NK-92 (cell line): ENCODE measurements around the gene CMTM3.
"Not testable (repeated sequence)": the region's sequence is repeated elsewhere in the genome, so short reads cannot be mapped to it uniquely, and the experiment has no call there.

Experiments used
- DNase-seq: peaks from one replicate; lab custom pipeline; 2025; ENCODE audit not compliant: unreplicated experiment; lab: John Stamatoyannopoulos, UW

The CMTM3 gene, protein sequence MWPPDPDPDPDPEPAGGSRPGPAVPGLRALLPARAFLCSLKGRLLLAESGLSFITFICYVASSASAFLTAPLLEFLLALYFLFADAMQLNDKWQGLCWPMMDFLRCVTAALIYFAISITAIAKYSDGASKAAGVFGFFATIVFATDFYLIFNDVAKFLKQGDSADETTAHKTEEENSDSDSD

DNA sequence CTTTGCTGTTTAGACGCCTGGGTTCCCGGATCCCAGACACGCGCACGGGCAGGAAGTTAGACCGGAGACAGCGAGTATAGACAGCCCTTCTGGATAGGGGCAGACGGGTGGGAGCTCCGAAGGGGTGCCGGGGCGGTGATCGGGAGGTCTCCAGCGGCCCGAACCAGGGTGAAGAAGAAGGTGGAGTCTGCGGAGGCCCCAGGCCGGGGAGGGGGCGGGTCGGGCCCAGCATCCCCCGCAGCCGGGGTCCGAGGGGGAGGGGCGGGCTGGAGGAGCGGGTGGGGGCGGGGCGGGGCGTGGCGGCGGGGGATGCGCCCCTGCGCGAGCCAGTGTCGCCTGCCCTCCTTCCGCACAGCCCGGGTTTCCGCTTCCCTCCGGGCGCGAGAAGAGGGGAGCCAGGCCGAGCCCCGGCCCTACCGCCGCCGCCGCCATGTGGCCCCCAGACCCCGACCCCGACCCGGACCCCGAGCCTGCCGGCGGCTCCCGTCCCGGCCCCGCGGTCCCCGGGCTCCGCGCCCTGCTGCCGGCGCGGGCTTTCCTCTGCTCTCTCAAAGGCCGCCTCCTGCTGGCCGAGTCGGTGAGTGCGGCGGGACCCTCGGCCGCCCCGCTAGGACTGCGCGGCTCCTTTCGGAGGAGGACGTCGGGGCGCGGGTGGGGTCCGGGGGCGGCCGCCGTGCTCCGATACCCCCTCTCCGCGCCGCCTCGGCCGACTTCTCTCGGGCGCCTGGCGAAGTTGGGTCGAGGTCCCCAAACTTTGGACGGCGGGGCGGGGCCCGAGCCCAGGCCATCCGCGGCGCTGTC, at the start of gene CMTM3:
CMTM3 (plus strand) TSS at position 329 of the 801 bp plus-strand sequence; CDS start at position 431, 102 bp downstream.
- DNase-seq: no peak

DNA sequence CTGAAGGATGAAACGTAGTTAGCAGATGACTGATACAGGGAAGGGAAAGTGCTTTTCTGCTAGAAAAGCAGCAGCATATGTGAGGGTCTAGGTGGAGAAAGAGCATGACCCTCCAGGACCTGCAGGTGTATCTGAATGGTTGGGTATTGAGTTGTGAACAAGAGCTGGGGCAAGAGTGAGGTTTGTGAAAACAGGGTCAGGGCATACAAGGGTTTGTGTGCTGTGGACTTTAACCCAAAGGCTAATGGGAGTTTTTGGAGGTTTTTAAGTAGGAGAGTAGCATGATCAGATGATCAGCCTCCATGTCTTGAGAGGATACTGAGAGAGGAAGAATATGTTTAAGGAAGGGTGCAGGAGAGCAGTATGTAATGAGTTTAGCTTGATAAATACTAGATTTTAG, 44.4 kb upstream of the CMTM3 start:
- no peak for DNase-seq

DNA sequence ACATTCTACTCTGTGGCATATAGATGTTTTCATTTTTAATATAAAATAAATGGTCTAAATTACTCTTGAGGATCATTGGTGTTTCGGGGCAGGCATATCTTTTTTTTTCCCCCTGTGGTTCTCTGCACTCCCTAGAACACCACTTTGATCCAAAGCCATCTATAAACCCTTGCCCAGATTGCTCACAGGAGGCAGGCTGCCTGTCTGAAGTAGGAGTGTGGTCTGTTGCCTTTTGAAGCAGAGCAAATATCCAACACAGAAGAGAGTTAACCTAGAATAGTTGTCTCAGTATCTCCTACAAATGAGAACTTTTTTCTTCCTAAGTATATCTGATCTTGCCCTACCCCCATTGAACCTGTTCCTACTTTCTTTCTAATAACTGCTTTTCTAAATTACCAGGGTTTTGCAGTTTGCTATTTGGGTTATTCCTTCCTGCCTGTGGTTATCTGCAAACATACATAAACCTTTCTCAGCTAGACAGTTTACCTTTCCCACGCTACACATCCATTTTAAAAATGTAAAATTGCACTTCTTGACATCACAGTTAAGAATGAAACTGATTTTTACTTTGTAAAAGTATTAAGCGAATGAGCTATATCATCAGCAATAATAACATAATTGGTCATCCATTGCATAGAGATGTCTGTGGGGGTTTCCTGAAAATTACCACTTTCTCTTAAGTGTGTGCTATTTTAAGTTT, 43.0 kb upstream of the CMTM3 start:
- DNase-seq: no peak

DNA sequence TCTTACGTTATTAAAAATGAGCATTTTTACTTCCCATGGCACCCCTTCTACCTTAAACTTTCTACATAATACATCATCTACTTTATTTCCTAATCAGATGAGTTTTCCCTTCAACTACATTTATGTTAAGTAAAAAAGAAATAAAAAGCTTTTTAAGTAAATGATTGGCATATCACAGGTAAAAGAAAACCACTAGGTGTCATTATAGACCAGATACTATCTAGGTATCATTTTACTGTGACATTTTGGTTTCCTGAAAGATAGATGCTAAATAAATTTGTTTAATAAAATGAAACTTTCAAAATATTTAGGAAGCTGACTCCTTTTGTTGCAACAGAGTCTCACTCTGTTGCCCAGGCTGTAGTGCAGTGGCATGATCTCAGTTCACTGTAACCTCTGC, 42.1 kb upstream of the CMTM3 start:
- no peak for DNase-seq

DNA sequence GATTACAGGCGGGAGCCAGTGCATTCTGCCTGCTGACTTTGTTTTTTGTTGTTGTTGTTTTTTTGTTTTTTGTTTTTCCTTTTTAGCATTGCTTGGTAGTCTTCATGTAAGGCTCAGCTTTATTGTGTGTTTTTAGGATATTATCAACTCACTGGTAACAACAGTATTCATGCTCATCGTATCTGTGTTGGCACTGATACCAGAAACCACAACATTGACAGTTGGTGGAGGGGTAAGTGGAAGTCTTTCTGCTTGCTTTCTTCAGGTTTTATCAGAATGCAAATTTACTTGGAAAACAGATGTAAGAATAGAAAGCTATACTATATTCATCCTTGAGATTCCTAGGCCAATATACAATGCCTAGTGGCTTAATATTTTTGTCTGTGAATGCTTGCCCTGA, 41.5 kb upstream of the CMTM3 start:
- DNase-seq: no peak

DNA sequence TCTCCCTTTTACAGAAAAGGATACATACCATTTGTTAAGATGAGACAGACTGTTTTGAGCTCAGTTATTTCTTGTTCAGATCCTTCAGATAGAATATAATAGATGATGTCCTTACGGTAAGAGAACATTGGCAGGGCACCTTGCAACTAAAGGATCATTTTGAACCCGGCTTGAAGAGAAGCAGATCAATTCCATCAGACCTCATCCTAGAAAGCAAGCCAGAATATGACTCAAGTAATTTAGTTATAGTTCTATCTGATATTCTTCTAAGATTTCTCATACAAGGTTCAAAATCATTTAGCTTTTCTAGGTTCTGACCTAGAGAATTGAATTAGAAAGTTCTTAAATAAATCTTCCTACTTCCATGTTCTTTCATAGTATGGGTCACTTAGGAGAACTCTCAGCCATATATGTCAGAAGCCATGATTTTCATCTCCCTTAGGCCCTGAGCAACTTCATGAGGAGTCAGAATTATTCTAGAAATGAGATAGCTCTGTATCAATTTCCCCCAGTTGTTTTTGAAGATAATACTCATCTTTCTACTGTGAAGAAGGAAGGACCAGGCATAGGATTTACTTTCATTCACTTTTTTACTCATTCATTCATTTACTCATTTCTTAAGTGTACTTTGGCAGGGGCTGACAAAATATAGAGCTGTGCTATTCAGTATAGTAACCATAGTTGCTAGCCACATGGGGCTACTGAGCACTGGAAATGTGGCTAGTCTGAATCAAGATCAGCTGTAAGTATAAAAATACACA, 40.8 kb upstream of the CMTM3 start:
- DNase-seq: no peak

DNA sequence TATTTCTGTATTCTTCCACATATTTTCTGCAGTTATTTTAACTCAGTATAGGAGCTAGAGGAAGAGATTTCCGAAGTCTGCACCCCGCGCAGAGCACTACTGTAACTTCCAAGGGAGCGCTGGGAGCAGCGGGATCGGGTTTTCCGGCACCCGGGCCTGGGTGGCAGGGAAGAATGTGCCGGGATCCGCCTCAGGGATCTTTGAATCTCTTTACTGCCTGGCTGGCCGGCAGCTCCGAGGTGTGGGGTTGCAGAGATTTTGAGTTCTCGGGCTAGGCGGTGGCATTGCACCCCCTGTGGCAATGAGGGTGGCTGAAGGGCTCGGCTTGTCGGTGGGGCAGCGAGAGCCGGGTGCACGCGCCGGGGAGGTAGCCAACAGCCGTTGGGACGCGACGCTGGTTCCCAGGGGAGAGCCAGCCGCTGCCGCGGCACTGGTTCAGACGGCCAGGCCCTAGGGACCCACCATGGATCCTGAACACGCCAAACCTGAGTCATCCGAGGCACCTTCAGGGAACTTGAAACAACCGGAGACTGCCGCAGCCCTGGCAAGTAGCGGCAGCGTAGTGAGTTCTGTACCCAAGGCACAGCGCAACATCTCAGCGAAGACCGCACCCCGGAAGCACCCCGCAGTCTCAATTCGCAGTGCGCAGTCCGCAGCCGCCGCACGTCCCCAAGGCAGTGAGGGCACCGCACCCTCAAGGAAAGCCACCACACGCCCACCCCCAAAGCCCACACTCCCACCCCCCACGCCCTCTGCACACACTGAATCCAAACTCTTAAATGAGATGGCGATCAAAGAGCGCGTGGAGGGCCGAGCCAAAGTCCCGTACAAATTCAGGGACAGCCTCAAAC, 38.2 kb upstream of the CMTM3 start, which contains the start of gene CMTM1:
CMTM1 (plus strand) TSS at position 389 of the 851 bp plus-strand sequence; CDS start at position 464, 75 bp downstream.
- DNase-seq: no peak

DNA sequence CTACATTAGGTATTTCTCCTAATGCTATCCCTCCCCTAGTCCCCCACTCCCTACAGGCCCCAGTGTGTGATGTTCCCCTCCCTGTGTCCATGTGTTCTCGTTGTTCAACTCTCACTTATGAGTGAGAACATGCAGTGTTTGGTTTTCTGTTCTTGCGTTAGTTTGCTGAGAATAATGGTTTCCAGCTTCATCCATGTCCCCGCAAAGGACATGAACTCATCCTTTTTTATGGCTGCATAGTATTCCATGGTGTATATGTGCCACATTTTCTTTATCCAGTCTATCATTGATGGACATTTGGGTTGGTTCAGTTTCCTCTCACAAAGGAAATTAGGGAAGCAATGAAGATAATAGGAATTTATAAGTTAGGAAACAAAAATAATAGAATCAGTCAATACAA, 37.2 kb upstream of the CMTM3 start:
- DNase-seq: not testable (repeated sequence)

DNA sequence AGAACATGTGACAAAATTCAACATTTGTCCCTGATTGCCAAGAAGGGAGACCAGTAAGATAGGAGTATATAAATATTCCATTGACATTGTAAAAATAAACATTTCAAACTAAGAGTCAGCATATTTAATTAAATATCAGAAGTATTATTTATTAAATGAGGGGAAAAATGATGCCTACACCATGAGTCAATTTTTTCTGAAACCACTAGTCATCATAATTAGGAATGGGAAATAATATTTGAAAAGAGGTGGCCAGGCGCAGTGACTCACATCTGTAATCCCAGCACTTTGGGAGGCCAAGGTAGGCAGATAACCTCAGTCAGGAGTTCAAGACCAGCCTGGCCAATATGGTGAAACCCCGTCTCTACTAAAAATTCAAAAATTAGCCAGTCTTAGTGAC, 36.1 kb upstream of the CMTM3 start:
- DNase-seq: no peak

DNA sequence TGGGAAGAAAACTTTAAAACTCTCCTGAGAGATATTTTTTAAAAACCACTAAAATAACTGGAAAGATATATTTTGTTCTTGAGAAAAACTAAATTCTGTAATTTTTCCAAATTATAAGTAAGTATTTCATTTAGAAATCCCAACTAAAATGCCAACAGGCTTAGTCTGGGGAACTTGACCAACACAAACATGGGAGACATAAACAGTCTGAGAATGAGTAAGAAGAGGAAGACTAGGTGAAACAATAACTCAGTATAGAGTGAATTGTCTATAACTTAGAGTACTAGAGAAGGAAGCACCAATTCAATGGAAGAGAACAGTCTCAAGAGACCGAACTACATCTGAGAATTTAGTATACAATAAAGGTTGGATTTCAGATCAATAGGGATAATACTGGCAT, 35.4 kb upstream of the CMTM3 start:
- no peak for DNase-seq

DNA sequence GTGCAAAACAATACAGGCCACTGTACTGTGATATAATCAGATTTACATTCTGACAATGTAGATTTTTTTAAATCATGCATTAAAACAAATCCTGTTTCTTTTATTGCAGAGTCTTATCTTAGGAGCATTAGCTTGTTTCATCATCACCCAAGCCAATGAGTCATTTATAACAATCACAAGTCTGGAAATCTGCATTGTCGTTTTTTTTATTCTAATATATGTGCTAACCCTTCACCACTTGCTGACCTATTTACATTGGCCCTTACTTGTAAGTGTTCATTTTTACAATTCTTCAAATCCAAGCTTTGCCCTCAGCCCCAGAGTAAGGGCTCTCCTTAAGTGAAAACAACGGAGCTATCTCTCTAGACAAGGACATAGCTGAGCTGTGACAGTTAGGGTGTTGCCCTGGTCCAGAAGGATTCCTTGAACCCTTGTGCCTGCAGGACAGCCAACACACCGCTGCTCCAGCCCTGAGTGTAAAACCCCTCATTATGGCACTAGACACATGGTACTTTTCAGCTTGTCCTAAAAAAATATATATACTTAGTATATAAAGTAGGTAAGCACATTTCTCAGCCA, 34.6 kb upstream of the CMTM3 start:
- no peak for DNase-seq

DNA sequence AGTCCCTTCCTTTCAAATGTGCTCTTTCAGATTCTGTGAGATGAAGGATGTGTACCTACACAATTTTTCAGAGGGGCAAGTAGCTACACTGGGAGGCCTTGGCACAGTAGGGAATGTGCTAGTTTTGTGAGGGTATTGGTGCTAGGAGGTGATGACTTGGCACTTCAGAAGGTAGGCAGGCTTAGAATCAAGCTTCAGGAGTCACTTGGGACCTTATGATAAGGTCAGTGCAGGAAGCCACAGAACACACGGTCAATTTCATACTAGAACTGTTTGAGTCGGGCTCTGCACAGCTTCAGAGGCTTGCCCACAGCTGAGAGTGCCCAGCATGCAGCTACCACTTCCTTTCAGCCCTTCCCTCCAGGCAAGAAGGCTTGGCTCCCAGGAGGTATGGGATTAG, 32.1 kb upstream of the CMTM3 start:
- DNase-seq: no peak

DNA sequence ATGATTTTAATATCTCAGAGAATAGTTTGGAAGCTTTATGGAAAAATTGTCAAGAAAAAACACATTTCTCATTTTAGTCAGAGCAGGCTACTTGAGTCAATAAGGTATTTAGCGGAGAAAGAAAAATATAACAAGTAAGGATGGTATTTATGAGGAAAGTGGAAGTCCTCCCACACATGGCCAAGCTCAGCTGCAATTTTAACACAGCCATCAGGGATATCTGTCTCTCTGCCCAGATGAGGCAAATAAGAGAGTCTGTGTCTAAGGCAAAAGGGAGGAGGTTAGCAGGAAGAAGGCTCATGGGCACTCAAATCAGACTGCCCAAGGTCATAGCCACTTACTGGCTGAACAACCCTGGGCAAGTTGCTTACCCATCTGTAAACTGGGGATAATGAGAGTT, 30.4 kb upstream of the CMTM3 start:
- no peak for DNase-seq

DNA sequence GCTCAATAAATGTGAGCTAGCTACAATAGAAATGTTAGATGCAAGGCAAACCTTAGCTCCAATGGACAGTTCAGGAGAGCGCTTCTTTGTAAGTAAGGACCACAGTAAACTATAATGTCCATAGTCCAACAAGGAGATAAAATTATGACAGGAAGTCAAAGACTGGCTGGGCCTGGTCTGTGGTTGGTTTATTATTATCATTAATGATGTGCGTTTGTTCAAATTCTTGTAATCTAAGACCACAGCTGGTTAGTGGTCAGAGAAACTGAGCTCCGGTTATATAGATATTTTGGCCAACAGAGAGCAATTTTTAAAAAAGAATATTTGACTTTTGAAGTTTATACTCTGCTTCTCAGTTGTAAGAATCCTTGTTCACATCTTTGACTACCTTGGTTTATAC, 30.0 kb upstream of the CMTM3 start:
- no peak for DNase-seq

DNA sequence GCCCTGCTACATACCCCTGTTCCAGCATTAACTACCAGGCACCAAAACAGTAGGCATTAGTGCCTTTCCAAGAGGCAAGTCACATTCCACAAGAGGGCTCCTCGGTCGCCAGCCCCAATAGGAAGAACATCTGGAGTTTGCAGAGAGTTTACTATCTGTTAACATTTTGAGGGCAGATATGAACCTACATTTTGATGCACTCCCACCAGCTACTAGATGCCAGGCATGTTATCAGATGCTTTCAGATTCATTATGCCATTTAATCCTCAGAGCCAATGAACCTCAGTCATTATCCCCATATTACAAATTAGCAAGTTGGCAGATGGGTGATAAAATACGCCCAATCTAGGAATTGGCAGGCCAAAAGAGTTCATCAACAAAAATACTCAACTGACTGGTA, 29.4 kb upstream of the CMTM3 start:
- DNase-seq: no peak

DNA sequence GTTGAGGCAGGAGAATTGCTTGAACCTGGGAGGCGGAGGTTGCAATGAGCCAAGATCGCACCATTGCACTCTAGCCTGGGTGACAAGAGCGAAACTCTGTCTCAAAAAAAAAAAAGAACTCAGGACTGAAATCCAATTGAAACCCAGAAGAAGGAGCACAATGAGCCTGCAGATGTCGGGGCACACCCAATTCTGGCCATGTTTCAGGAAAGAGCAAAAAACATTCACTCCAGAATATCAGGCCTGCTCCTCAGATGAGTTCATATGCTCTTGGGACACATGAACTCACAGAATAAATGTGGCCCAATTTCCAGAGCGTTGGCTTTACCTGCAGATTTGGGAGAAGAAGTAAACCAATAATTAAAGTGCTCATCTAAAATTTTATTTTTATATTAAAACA, 28.2 kb upstream of the CMTM3 start:
- DNase-seq: no peak

DNA sequence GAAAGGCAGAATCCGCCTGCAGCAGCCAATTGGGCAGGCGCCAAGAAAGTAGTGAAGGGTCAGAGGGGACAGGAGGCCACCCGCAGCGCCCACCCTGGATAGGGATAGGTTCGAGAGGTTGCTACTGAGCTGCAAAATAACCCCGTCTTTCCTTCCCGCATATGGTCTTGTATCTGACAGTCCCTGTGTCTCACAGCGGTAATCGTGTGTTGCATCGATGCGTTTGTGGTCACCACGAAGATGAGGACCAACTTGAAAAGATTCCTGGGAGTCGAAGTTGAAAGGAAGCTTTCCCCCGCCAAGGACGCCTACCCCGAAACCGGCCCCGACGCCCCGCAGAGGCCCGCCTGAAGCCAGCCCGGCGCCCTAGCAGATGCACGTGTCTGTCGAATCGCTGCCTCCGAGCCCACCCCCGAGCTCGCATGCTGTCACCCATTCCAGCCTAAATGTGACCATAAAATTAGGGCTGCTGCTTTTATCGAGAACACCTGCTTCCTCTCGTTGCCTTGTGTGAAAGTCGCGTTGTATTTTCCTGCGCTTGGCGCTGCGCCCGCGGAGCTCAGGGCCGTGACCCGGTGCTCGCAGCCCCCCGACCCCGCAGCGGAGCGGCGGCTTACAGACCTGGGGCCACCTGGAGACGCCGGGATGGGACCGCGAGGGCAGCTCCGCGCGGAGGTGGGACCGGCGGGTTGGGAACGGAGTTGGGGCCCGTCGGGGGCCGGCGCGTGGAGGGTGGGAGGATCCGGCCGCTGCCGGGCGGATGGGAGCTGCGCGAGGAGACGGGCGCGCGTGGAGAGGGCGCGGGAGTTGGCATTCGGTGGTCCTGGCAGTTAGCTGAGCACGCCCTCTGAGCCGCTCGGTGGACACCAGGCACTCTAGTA, 25.6 kb upstream of the CMTM3 start, which contains the start of gene CMTM2:
CMTM2 (plus strand) TSS at position 813 of the 881 bp plus-strand sequence. CDS start 145 bp downstream, outside the sequence.
- no peak for DNase-seq

DNA sequence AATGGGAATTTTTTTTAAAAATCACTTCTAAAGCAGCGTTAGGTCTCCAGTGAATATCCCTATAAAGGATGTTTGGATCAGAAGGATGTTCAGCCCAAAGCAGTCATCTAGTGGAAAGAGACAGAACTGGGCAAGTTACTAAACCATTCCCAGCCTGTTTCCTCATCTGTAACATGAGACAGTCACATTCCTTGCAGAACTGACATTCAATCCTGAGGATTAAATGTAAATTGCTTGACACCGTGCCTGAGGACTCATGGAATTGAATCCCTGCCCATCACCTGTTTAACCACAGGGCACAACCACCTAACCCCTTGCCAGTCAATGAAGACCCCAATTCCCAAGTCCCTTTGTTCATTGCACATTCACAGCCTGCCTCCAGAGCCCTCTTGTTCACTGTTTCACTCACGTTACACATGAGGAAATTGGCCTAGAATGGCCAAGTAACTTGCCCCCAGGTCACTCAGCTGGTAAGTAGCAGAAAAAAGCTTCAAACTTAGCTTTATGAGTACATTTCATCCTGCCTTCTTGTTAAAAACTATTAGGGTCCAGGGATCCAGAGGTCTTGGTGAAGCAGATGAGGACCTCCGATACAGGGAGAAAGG, 23.8 kb upstream of the CMTM3 start:
- no peak for DNase-seq
